HepG2 (cell line): ENCODE results near the gene TUBA4B. TPM values are rescaled to one million over a fixed set of nuclear protein-coding genes. Genes with fewer than 3 reads are reported as not detected.

Source experiments
- CENPX ChIP-seq: sonication (generic); formaldehyde crosslinking; IDR thresholded peaks from 2 replicates; pipeline ENCODE4 v1.9.0; 2021; ENCODE audit warnings: mild to moderate bottlenecking, missing genetic modification reagents, moderate library complexity
- GLI4 ChIP-seq: sonication (generic); formaldehyde crosslinking; IDR thresholded peaks from 2 replicates; pipeline ENCODE4 v1.5.1; 2020; ENCODE audit warnings: missing genetic modification reagents, mild to moderate bottlenecking, moderate library complexity, borderline replicate concordance
- HOXA5 ChIP-seq: sonication (generic); formaldehyde crosslinking; IDR thresholded peaks from 2 replicates; pipeline ENCODE4 v1.4.0; 2020; ENCODE audit warnings: missing genetic modification reagents
- KAT7 ChIP-seq: IDR thresholded peaks from 2 replicates; pipeline ENCODE4 v1.6.1; 2018; ENCODE audit warnings: borderline replicate concordance, missing compliant biosample characterization
- KLF13 ChIP-seq: sonication (generic); formaldehyde crosslinking; IDR thresholded peaks from 2 replicates; pipeline ENCODE4 v1.4.0; 2020; ENCODE audit warnings: mild to moderate bottlenecking, missing genetic modification reagents
- KLF16 ChIP-seq, 2 experiments: sonication (generic) in 1 of 2; formaldehyde crosslinking in 1 of 2; IDR thresholded peaks; 2 replicates each; pipeline versions ENCODE4 v1.6.1 to v1.8.0; 2016 to 2023; ENCODE audit warnings: missing genetic modification reagents in 2 of 2, missing compliant biosample characterization in 1 of 2
- NAIF1 ChIP-seq: sonication (generic); formaldehyde crosslinking; IDR thresholded peaks from 2 replicates; pipeline ENCODE4 v1.5.0; 2020; ENCODE audit warnings: mild to moderate bottlenecking, missing genetic modification reagents, borderline replicate concordance
- PAX8 ChIP-seq: sonication (generic); formaldehyde crosslinking; IDR thresholded peaks from 2 replicates; pipeline ENCODE4 v1.8.0; 2022; ENCODE audit warnings: mild to moderate bottlenecking, missing genetic modification reagents, borderline replicate concordance
- RELA ChIP-seq: sonication (generic); formaldehyde crosslinking; IDR thresholded peaks from 2 replicates; pipeline ENCODE4 v1.4.0; 2020; ENCODE audit warnings: missing genetic modification reagents
- RFX5 ChIP-seq: IDR thresholded peaks from 2 replicates; pipeline ENCODE4 v1.6.1; 2011; ENCODE audit warnings: low read depth, low read length, improper control_type of control experiment
- SOX13 ChIP-seq, 3 experiments: fragments of 450-650 bp in 1 of 3; sonication (generic) in 1 of 3; formaldehyde crosslinking in 1 of 3; IDR thresholded peaks in 2 of 3; conservative IDR thresholded peaks in 1 of 3; 2 replicates each; pipeline versions ENCODE4 v1.5.0 to v1.6.1; 2016 to 2020; ENCODE audit warnings: antibody characterized with exemption in 1 of 3, mild to moderate bottlenecking in 1 of 3, missing compliant biosample characterization in 1 of 3, missing genetic modification reagents in 1 of 3, moderate library complexity in 1 of 3
- TBL1XR1 ChIP-seq: fragments of 150-350 bp; IDR thresholded peaks from 2 replicates; pipeline ENCODE4 v1.6.1; 2014; ENCODE audit warnings: borderline replicate concordance, low read length; ENCODE audit not compliant: partially characterized antibody
- ZBTB38 ChIP-seq: sonication (generic); formaldehyde crosslinking; IDR thresholded peaks from 2 replicates; pipeline ENCODE4 v1.5.1; 2020; ENCODE audit warnings: mild to moderate bottlenecking, missing genetic modification reagents
- ZNF138 ChIP-seq: sonication (generic); formaldehyde crosslinking; IDR thresholded peaks from 2 replicates; pipeline ENCODE4 v1.5.0; 2020; ENCODE audit warnings: mild to moderate bottlenecking, low read depth, missing genetic modification reagents
- ZNF143 ChIP-seq: sonication (generic); formaldehyde crosslinking; IDR thresholded peaks from 2 replicates; pipeline ENCODE4 v1.4.0; 2020; ENCODE audit warnings: missing genetic modification reagents
- ZNF263 ChIP-seq: sonication (generic); formaldehyde crosslinking; IDR thresholded peaks from 2 replicates; pipeline ENCODE4 v1.4.0; 2020; ENCODE audit warnings: missing genetic modification reagents
- ZNF282 ChIP-seq: fragments of 450-650 bp; IDR thresholded peaks from 2 replicates; pipeline ENCODE4 v1.6.1; 2018; ENCODE audit not compliant: partially characterized antibody
- ZNF326 ChIP-seq: sonication (generic); formaldehyde crosslinking; IDR thresholded peaks from 2 replicates; pipeline ENCODE4 v1.4.0; 2020; ENCODE audit warnings: missing genetic modification reagents, borderline replicate concordance
- ZNF414 ChIP-seq: sonication (generic); formaldehyde crosslinking; IDR thresholded peaks from 2 replicates; pipeline ENCODE4 v1.5.0; 2020; ENCODE audit warnings: missing genetic modification reagents
- ZNF441 ChIP-seq: sonication (generic); formaldehyde crosslinking; IDR thresholded peaks from 2 replicates; pipeline ENCODE4 v1.7.0; 2021; ENCODE audit warnings: missing genetic modification reagents, borderline replicate concordance
- ZNF451 ChIP-seq: sonication (generic); formaldehyde crosslinking; IDR thresholded peaks from 2 replicates; pipeline ENCODE4 v1.5.0; 2020; ENCODE audit warnings: mild to moderate bottlenecking, missing genetic modification reagents
- ZNF558 ChIP-seq: sonication (generic); formaldehyde crosslinking; IDR thresholded peaks from 2 replicates; pipeline ENCODE4 v1.9.0; 2022; ENCODE audit warnings: mild to moderate bottlenecking, missing genetic modification reagents, borderline replicate concordance
- ZNF598 ChIP-seq: sonication (generic); formaldehyde crosslinking; IDR thresholded peaks from 2 replicates; pipeline ENCODE4 v1.5.1; 2020; ENCODE audit warnings: mild to moderate bottlenecking, missing genetic modification reagents, borderline replicate concordance
- ZNF687 ChIP-seq: sonication (generic); formaldehyde crosslinking; IDR thresholded peaks from 2 replicates; pipeline ENCODE4 v1.5.1; 2020; ENCODE audit warnings: mild to moderate bottlenecking, missing genetic modification reagents, moderate library complexity
- polyA plus RNA-seq, 8 experiments: library from polyadenylated mRNA; depleted of rRNA in 3 of 8; stranded (reverse) in 7 of 8; unstranded in 1 of 8; fragments of >200 nt; fragmentation: Illumina TruSeq in 4 of 8; extraction: Trizol in 4 of 8; gene quantifications; 2 replicates each; pipeline versions ENCODE4 v1.2.1 to v1.2.3, GENCODE V29; 2011 to 2016; ENCODE audit warnings: low read depth in 4 of 8, missing spikeins in 1 of 8, mixed read lengths in 1 of 8; ENCODE audit not compliant: insufficient read depth in 1 of 8
- total RNA-seq, 5 experiments: library from RNA; depleted of rRNA; stranded (reverse); fragments of >200 nt; fragmentation: Illumina TruSeq; extraction: Trizol; gene quantifications; 2 replicates each; pipeline ENCODE4 v1.2.3, GENCODE V29; 2016; ENCODE audit warnings: low read depth in 1 of 5
- TF ChIP-seq, protein P1 (sequence below): sonication (generic); formaldehyde crosslinking; IDR thresholded peaks from 2 replicates; pipeline ENCODE4 v1.4.0; 2020; ENCODE audit warnings: missing genetic modification reagents

Gene TUBA4B
- total and polyA plus RNA-seq, 2 of the 13 experiments (the other 11 are each of a cell fraction or from before 2014, with no cell fraction given), result 0.18 to 0.22 TPM

- TF ChIP-seq ZNF263 (CRISPR knock-in tag) (no peak), TBL1XR1 (no peak), RELA (no peak), ZNF451 (no peak), HOXA5 (CRISPR knock-in tag) (no peak), ZNF687 (CRISPR knock-in tag) (no peak), ZNF138 (CRISPR knock-in tag) (no peak; the same call in 1 of the 2 replicates), NAIF1 (CRISPR knock-in tag) (no peak), KAT7 (CRISPR knock-in tag) (no peak), CENPX (CRISPR knock-in tag) (no peak), ZBTB38 (no peak), RFX5 (no peak; the same call in 1 of the 2 replicates), ZNF598 (CRISPR knock-in tag) (0 out of 2 replicates have a peak, but pooled peaks have one; percentile 93), ZNF326 (CRISPR knock-in tag) (no peak; the same call in 1 of the 2 replicates), KLF16 (CRISPR knock-in tag; IDR thresholded peaks at IDR 0.05) (no peak), KLF13 (no peak), ZNF143 (no peak), ZNF441 (CRISPR knock-in tag) (peak; percentile 36), ZNF414 (CRISPR knock-in tag) (no peak), GLI4 (CRISPR knock-in tag) (peak; percentile 97; the same call in 1 of the 2 replicates), ZNF282 (no peak), ZNF558 (CRISPR knock-in tag) (peak; percentile 88; the same call in 1 of the 2 replicates), SOX13 (IDR thresholded peaks at IDR 0.05) (no peak), SOX13 (CRISPR knock-in tag; conservative IDR thresholded peaks at IDR 0.05 in 1 of 2, IDR thresholded peaks at IDR 0.05 in 1 of 2) (no peak), PAX8 (0 out of 2 replicates have a peak, but pooled peaks have one; percentile 45)
- TF ChIP-seq, protein P1, sequence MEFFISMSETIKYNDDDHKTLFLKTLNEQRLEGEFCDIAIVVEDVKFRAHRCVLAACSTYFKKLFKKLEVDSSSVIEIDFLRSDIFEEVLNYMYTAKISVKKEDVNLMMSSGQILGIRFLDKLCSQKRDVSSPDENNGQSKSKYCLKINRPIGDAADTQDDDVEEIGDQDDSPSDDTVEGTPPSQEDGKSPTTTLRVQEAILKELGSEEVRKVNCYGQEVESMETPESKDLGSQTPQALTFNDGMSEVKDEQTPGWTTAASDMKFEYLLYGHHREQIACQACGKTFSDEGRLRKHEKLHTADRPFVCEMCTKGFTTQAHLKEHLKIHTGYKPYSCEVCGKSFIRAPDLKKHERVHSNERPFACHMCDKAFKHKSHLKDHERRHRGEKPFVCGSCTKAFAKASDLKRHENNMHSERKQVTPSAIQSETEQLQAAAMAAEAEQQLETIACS, result no peak
Measured at GRCh38 chr2:219218217-219218731, 34.8 kb upstream of the TUBA4B start (continued).
